GM19397 (cell line): Measurements from ENCODE around the gene CAPN10.

Experiments
- ATAC-seq: cut with Tn5 transposase; IDR thresholded peaks from one replicate; pipeline ENCODE4 v1.9.1; 2021; ENCODE audit warnings: mild to moderate bottlenecking, moderate library complexity; ENCODE audit not compliant: unreplicated experiment

Gene CAPN10

DNA sequence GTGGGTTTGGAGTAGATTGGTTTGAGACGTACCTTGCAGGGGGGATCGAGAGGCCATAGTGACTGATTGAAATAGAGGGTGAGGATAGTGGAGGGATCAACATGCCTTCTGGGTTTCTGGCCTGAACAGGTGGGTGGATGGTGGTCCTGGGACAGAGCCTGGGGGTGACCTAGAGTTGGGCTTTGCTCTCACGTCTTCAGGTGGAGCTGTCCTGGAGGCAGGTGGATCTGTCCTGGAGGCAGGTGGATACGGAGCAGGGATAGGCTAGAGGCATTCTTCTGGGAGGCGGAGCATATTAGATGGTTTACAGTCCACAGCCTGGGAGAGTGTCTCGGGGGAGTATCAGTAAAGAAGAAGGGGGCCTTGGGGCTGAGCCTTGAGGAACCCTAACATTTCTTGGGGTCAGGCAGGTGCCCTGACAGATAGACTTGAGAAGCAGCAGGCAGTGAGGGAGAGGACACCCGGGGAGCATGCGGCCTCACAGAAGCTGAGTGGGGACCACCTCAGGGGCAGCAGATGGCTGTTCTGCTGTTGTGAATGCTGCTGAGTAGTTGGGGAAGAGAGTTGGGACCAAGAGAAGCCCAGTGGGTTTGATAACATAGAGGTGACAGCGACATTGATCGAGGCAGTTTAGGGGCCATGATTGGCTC lies 1.6 kb downstream of the CAPN10 start:
- no peak for ATAC-seq

DNA sequence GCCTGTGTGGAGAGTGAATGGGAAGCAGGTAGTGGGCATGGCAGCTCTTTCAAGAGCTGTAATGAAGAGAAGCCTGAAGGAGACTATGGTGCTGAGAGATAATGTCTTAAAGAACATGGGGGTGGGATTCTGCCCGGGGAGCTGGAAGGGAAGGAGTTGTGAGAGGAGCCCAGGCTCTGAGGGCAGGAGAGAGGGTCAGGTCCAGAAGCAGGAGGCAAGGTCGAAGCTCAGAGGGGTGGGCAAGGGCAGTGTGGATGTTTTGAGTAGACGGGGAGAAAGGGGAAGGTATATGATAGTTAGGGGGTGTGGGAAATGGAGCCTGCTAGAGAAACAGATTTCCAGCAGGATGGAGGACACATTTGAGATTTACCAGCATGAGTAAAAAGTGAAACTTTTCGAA lies 2.1 kb downstream of the CAPN10 start:
- ATAC-seq, result no peak

DNA sequence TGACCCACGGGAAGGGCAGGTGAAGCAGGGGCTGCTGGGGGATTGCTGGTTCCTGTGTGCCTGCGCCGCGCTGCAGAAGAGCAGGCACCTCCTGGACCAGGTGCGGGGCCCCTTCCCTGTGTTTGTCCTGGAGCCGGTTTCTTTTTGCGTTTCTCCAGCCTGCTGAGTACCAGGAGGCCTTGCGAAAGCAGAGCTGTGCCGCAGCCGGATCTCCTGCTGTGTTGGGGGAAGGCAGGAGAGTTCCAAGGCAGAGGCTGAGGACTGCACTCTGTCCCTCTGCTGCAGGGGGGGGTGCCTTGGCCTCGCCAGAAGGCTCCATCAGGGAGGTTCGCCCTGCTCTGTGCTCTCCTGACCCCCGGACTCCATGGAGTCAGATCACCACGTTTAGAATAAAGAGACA lies 2.8 kb downstream of the CAPN10 start:
- ATAC-seq, result no peak

DNA sequence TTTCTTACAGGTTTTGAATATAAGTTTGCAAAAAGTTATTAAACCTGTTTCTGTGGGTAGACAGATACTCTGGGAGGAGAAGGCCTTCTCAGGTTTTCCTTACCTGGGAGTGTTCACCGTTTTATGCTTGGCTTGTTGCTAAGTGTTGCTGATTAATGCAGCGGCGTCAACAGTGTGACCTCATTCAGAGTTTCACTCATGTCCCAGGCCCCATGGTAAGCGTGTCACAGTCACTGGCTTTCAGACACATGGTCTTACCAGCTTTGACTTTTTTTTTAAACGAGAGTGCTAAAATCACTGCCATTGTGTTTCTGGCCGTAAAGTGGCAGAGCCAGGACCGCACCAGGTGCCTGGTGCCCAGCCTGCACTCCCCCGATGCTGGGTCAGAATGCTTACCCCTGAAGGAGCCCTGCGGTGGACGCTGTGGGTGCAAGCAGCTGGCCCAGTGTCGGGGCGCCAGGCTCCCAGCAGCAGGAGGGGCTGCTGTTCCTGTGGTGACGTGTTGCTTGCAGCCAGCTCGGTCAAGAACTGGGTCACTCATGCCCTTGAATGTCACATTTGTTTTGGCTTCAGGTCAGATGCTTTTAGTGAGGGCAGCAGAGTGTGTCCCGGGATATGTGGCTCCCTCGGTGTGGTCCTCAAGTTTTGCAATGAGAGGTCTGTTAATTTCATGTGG lies 3.5 kb downstream of the CAPN10 start:
- ATAC-seq, result no peak

DNA sequence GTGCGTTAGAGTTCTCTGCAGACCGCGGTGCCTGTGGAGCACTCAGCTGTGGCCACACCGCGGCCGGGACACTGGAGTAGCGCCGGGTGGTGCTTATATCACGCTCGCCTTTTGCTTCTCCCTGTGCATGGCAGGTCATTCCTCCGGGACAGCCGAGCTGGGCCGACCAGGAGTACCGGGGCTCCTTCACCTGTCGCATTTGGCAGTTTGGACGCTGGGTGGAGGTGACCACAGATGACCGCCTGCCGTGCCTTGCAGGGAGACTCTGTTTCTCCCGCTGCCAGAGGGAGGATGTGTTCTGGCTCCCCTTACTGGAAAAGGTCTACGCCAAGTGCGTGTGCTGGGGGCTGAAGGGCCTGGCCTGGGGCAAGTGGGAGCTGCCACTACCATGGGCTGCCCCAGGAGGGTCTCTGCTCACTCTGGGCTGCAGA lies 4.2 kb downstream of the CAPN10 start:
- ATAC-seq, result no peak

DNA sequence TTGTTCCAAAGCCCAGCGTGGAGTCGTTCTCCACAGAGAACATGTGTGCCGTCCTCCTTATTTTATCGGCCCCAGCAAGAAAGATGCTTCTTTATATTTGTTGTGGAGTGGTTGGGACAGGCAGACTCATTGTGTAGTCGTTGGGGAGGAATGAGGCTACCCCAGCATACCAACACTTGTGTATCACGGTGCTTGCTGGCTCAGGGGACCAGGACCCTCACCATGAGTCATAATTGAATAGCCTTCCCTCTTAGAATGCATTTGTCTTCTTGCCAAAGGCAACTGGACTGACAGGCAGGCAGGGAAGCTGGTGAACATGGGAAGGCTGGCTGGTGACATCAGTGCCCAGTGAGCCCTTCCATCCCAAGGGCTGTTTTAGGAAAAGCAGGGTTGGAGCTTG lies 4.7 kb downstream of the CAPN10 start:
- no peak for ATAC-seq

DNA sequence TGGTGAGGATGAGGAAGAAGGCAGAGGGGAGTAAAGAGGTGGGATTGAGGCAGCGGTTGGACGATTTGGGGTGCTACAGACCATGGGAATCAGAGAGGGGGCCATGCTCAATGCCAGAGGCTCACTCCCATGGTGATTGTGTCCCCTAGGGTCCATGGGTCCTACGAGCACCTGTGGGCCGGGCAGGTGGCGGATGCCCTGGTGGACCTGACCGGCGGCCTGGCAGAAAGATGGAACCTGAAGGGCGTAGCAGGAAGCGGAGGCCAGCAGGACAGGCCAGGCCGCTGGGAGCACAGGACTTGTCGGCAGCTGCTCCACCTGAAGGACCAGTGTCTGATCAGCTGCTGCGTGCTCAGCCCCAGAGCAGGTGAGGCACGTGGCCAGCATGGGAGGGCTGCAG lies 5.2 kb downstream of the CAPN10 start:
- no peak for ATAC-seq

DNA sequence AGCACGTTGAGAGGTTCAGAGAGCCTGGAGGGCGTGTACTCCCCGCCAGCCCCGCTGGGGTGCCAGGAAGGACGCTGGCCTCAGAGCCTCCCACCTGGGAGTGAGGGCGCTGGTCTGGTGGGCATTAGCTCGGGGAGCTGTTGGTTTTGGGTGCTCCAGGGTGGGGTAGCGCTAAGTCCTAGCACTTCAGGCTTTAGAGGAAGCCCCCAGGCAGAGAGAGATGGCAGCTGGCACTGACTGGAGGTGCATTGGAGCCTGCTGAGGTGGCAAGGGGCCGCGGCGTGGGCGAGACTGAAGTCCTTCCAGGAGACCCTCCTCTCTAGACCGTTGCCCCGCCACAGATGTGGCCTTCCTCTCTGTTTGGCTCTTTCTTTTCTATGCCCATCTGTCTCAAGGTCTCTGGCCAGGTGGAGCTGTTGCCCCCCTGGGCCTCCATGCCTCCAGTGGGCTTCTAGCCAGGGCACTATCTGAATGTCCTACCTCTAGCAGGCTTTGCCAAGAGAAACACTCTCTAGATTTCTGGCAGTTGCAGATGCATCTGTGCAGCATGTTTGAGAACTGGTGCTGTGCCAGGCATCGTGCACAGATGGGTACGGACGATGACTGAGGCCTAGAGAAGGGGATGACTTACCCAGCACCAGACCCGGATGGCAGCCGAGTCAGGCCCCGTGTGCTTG lies 6.6 kb downstream of the CAPN10 start:
- no peak for ATAC-seq

DNA sequence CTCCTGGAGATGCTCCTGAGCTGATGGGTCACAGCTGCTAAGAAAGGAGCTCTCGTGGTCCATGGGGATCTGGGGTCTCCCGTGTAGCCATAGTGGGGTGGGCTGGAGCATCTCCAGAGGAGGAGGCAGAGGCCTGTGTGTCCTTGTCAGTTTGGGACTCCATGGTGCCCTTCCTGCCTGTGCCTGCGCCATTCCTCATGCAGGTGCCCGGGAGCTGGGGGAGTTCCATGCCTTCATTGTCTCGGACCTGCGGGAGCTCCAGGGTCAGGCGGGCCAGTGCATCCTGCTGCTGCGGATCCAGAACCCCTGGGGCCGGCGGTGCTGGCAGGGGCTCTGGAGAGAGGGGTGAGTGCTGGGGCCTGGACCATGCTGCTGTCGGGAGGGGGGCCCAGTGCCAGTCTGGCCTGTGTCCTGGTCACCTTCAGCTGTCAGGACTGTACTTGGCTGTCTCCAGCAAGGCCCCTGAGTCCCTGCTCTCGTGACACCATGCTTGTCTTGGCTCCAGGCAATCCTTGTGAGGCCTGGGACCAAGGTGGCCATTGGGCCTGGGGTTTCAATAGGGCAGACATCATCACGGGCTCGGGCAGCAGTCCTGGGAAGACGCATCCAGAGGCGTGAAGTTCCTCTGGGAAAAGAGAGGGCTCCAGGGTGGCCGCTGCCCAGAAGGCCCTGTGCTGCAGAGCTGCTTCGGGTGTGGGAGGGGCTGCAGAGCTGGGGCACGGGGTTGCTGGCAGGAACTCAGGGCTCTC lies 7.3 kb downstream of the CAPN10 start:
- no peak for ATAC-seq

DNA sequence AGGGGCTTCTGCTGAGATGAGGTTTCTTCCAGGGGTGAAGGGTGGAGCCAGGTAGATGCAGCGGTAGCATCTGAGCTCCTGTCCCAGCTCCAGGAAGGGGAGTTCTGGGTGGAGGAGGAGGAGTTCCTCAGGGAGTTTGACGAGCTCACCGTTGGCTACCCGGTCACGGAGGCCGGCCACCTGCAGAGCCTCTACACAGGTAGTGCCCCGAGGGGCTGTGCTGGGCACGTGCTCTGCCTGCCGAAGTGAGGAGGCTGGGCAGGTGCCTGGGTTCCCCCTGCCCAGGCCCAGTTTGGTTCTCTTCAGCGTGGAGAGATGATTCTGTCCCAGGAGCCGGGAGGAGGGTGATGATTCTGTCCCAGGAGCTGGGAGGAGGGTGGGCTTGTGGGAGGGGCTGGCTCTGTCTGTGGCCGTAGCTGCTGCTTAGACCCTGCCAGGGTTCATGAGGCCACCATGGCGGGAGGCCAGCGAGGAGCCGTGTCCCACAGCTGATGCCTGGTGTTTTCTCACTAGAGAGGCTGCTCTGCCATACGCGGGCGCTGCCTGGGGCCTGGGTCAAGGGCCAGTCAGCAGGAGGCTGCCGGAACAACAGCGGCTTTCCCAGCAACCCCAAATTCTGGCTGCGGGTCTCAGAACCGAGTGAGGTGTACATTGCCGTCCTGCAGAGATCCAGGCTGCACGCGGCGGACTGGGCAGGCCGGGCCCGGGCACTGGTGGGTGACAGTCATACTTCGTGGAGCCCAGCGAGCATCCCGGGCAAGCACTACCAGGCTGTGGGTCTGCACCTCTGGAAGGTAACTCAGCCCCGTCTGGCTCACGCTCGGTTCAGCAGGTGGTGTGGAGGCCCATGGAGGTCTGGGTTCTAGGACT lies 8.2 kb downstream of the CAPN10 start:
- ATAC-seq, result no peak

DNA sequence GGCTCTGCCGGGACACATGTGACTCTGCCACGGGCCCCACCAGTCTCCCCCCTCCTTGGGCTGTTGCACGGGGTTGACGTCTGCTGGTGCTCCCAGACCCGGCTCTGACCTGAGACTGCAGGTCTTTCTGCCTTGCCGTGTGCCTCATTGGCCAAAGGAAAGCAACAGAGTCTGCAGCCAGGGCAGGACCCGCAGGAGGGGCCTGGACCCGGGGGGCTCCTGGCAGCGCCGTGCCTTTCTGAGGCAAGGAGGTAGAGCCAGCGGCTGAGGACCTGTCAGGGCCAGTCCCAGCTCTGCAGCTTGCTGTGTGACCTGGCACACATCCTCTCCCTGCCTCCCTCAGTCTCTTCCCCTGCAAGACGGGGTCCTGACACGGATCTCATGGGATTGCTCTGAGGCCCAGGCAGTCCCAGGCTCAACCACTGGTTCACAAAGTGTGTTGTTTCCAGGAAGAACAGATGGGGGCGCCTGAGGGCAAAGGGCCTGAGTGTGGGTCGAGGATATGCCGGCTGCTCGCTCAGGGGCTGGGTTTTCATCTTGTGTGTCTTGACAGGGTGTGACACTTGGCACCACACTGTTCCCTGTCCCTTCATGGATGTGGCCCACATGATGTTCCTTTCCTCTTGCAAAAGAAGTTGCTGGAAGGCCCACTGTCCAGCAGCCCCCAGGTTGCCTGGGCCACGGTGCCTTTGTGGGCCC lies 9.0 kb downstream of the CAPN10 start:
- ATAC-seq, result no peak

DNA sequence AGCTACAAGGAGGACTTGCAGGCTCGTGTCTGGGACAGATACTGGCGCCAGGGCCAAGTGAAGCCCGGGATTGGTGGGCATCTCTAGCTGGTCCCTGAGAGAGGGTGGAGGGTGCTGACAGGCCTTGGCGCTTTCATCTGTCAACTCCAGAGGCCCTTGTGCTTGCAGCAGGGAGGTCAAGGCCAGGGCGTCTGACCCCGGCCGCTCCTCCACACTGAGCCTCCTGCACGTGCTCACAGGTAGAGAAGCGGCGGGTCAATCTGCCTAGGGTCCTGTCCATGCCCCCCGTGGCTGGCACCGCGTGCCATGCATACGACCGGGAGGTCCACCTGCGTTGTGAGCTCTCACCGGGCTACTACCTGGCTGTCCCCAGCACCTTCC lies 9.5 kb downstream of the CAPN10 start:
- no peak for ATAC-seq

DNA sequence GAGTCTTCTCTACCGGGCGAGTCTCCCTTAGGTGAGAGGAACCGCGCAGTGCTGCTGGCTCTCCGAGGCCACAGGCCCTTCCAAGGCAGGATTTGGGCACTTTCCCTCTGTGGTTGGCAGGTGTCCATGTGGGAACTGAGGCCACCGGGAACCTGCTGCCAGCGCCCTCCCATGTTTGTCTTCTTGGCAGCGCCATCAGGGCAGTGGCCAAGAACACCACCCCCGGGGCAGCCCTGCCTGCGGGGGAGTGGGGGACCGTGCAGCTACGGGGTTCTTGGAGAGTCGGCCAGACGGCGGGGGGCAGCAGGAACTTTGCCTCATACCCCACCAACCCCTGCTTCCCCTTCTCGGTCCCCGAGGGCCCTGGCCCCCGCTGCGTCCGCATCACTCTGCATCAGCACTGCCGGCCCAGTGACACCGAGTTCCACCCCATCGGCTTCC lies 10.0 kb downstream of the CAPN10 start:
- ATAC-seq, result no peak

DNA sequence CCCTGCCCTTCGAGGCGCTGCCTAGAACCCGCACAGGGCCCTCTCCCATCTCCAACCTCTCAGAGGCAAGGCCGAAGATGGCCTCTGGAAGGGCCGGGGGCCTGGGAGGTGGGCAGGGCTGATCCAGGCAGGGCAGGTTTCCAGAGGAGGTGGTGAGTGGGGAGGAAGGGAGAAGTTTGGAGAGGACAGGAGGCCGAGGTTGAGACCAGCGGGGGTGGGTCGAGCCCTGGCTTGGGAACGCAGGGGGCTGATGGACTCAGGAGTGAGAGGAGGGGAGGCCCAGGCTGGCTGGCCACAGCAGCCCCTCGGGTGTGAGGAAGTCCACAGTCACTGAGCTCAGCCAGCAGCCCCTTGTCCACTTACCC lies 10.5 kb downstream of the CAPN10 start:
- ATAC-seq, result no peak

DNA sequence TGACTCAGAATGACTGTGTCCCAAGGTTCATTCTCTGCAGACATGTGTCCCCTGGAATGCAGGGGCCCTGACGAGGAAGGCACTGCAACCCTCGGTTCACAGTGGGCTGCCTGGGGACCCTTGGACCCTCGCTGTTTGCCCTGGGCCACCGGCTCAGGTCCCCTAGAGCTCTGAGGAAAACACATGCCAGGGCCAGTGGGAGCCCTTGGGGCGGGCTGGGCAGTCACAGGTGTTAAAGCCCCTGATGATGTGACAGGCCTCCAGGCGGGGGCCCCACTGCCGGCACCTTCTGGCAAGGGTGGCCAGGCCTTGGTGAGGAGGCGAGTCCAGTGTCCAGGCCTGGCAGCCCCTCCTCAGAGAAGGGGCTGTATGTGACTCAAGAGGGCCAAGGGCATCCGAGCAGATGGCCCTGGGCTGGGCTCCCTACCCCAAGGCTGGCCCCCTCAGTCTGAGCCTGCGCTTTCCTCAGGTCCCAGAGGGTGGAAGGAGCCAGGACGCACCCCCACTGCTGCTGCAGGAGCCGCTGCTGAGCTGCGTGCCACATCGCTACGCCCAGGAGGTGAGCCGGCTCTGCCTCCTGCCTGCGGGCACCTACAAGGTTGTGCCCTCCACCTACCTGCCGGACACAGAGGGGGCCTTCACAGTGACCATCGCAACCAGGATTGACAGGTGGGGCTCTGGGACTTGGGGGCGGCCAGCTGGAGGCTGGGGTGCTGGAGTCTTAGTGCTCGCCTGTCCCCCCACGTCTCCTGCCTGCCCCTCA lies 11.1 kb downstream of the CAPN10 start:
- no peak for ATAC-seq

DNA sequence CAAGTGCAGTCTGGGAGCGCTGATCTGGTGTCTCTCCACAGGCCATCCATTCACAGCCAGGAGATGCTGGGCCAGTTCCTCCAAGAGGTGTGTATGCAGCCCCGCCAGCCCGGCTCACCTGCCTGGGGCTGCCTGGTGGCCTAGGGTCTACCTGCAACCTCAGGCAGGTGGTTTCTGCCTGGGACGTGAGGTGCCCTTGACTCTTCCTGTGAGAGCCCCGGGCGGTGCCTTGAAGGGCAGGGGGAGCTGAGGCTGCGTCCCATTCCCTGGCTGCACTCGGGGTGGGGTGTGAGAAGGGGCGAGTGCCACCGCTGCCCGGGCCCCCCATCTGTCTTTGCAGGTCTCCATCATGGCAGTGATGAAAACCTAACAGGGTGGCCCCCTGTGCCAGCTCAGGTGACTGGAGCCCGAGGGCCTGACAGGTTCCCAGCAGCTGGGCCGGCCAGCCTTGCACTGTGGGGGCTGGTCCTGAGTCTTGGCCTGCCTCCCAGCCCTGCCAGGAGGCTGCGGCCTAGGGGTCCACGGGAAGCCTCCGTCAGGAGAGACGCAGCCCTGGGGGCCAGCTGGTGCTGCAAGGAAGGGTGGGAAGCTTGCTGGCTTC lies 11.9 kb downstream of the CAPN10 start:
- ATAC-seq, result no peak

DNA sequence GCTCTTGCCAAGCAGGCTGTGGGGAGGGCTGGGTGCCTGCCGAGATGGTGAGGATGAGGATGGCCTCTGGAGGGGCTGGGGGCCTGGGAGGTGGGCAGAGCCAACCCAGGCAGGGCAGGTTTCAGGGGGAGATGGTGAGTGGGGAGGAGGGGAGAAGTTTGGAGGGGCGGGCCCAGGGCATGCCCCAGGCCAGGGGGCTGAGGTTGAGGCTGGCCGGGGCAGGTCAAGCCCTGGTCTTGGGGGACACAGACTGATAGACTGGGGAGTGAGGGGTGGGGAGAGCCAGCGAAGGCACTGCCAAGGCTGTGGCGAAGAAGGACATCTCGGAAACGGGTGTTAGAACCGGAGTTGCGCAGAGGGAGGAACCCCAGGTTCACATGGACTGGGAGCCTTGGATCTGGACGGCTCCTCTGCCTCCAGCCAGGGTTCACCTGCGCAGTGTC lies 12.6 kb downstream of the CAPN10 start:
- no peak for ATAC-seq

DNA sequence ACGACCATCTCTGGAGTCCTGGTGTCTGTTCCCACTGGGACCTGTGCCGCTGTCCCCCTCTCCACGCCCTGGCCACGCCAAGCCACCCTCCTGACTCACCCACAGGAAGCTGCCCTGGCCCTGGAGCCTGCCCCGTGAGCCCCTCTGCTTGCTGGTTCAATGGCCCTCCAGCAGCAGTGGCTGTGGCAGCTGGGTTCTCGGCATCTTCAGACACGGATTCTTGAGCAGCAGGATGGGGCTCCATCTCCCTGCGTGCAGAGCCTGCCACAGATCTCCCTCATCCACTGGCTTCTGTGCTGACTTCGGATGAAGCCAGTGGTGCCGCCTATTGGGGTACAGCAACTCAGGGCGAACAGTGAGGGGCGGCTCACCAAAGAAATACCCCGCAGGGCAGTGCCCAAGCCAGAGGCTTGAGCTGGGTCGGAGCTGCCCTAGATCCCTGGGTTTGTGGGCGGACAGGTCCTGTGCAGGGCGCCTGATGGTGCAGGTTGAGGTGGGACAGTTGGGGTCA lies 14.0 kb downstream of the CAPN10 start:
- no peak for ATAC-seq
